ENCODE data around the gene ZMYND19.

DNA sequence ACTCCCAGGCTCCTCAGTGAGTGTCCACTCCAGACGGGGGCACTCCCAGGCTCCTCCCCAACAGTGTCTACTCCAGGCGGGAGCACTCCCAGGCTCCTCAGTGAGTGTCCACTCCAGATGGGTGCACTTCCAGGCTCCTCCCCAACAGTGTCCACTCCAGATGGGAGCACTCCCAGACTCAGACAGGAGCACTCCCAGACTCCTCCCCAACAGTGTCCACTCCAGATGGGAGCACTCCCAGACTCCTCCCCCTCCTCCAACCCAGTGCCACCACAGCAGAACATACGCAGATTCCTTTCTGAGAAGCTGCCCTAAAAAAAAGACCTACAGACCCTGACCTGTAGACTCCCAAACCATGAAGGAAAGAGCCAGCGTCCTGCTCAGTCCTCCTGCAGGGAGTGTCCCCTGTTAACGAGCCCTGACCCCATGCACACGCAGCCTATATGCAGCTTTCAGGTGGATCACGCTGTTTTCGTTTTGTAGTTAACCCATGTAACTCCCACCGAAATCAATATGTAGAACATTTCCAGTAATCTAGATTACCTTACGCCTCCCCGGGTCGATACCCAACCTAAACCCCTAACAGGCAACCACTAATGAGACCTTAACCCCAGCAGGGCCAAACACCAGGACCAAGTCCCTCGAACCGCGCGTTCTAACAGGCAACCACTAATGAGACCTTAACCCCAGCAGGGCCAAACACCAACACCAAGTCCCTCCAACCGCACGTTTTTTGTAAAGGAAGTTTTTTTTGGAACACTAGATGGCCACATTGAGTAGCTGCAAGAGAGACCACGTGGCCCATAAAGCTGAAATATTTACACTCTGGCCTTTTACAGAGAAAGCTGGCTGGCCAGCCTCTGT is 55.8 kb downstream of the ZMYND19 start:
- TF ChIP-seq KDM5A (IDR thresholded peaks at IDR 0.05; ENCODE audit: low read length) (no peak), CTCF (IDR thresholded peaks at IDR 0.05; ENCODE audit: control extremely low read depth in 1 of 3, insufficient read depth in 1 of 3, low read depth in 1 of 3, low read length in 3 of 3) (peak in 2 of 3 experiments; percentile 39 to 62; a peak in 2 of 4 replicates), EP300 (IDR thresholded peaks at IDR 0.05; ENCODE audit: borderline replicate concordance in 1 of 2, low read depth in 2 of 2, low read length in 2 of 2) (no peak), CHD7 (IDR thresholded peaks at IDR 0.05; ENCODE audit: insufficient replicate concordance, low read length) (no peak), RFX5 (IDR thresholded peaks at IDR 0.05; ENCODE audit: borderline replicate concordance, low read depth, low read length) (no peak), SIN3A (conservative IDR thresholded peaks at IDR 0.05 in 1 of 2, IDR thresholded peaks at IDR 0.05 in 1 of 2; ENCODE audit: low read depth in 1 of 2, low read length in 2 of 2) (no peak)

All from H1 (cell line).